Chondrocyte (in vitro differentiated cells): ENCODE measurements around the gene SDK2. TPM values are rescaled to one million over a fixed set of nuclear protein-coding genes. Genes with fewer than 3 reads are reported as not detected.

ENCODE experiments used
- DNase-seq: peaks from one replicate; pipeline ENCODE4 v3.0.0; 2021; ENCODE audit warnings: mixed read lengths, low spot score
- H3K27ac Mint-ChIP-seq: one replicate; pipeline ENCODE4 v1.8.0; 2021; ENCODE audit warnings: mild to moderate bottlenecking, moderate library complexity, mixed read lengths; ENCODE audit not compliant: unreplicated experiment
- H3K27me3 Mint-ChIP-seq: 2 replicates; pipeline ENCODE4 v1.8.0; 2021; ENCODE audit warnings: low read depth, mixed read lengths
- H3K36me3 Mint-ChIP-seq: 2 replicates; pipeline ENCODE4 v1.8.0; 2021; ENCODE audit warnings: low read depth, mixed read lengths
- H3K4me1 Mint-ChIP-seq: 2 replicates; pipeline ENCODE4 v1.8.0; 2021; ENCODE audit warnings: low read depth, mild to moderate bottlenecking, mixed read lengths
- H3K4me3 Mint-ChIP-seq: one replicate; pipeline ENCODE4 v1.8.0; 2021; ENCODE audit warnings: mild to moderate bottlenecking, moderate library complexity, mixed read lengths; ENCODE audit not compliant: unreplicated experiment
- H3K9me3 Mint-ChIP-seq: 2 replicates; pipeline ENCODE4 v1.8.0; 2021; ENCODE audit warnings: low read depth, mixed read lengths
- total RNA-seq: library from RNA; stranded (reverse); gene quantifications from 3 replicates; pipeline ENCODE4 v1.2.1, GENCODE V29; 2021
- TF ChIP-seq, protein P1 (sequence below): fragments of 200-600 bp; sonication (generic); IDR thresholded peaks from 2 replicates; pipeline ENCODE4 v1.5.0; 2021; ENCODE audit warnings: antibody characterized with exemption, mild to moderate bottlenecking, moderate library complexity

Gene SDK2
- total RNA-seq, 1 donor from 2014 or later: 15.8 TPM

DNA sequence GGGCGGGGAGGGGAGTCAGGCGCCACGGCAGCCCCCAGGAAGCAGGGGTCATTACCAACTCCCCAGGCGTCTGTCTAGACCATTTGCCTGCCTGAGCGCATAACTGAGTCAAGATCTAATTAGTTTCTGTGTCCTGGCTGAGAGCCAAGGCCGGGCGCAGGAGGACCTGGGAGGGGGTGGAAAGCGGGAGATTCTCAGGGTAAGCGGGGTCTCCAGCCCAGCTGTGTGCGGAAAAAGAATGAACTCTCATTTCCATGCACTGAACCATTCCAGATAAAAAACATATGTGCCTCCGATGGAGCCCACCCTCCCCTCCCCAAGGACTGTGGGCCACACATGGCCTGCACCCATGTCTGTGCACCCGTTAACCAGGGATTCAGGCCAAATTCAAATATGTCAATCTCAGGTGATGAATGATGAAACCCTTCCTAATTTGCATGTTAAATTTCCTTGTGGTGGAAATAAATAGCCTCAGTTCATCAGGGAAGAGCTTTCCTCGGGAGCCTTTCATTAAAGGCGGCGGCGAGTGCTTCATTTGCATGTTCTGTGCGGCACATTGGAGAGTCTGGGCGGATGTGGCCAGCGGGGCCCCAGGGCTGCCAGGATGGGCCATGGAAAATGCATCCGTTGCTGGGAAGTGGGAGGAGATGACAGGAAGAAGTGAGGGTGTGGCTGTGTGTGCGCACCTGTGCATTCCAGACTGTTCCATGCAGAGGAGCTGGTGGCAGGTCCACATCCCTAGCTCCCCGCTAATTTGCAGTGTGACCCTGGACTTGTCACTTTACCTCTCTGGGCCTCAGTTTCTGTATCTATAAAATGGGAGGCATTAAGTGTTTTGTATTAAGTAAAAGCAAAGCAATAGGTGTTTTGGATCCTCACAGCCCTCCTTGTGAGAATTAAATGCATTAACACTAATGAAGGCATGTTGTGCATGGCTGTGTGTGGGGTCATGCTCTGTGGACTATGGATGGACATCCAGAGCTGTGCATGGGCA lies 151.1 kb downstream of the SDK2 start:
- Mint-ChIP-seq H3K4me3 (no peak overlapping the region), H3K4me1 (peaks cover 15% of the 10 kb centered on the region), H3K9me3 (no peaks in the 10 kb centered on the region), H3K27me3 (peaks cover 3% of the 10 kb centered on the region), H3K36me3 (peaks cover 3% of the 10 kb centered on the region), H3K27ac (no peak overlapping the region)
- TF ChIP-seq, protein P1, sequence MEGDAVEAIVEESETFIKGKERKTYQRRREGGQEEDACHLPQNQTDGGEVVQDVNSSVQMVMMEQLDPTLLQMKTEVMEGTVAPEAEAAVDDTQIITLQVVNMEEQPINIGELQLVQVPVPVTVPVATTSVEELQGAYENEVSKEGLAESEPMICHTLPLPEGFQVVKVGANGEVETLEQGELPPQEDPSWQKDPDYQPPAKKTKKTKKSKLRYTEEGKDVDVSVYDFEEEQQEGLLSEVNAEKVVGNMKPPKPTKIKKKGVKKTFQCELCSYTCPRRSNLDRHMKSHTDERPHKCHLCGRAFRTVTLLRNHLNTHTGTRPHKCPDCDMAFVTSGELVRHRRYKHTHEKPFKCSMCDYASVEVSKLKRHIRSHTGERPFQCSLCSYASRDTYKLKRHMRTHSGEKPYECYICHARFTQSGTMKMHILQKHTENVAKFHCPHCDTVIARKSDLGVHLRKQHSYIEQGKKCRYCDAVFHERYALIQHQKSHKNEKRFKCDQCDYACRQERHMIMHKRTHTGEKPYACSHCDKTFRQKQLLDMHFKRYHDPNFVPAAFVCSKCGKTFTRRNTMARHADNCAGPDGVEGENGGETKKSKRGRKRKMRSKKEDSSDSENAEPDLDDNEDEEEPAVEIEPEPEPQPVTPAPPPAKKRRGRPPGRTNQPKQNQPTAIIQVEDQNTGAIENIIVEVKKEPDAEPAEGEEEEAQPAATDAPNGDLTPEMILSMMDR: no peak
- no peak for DNase-seq

DNA sequence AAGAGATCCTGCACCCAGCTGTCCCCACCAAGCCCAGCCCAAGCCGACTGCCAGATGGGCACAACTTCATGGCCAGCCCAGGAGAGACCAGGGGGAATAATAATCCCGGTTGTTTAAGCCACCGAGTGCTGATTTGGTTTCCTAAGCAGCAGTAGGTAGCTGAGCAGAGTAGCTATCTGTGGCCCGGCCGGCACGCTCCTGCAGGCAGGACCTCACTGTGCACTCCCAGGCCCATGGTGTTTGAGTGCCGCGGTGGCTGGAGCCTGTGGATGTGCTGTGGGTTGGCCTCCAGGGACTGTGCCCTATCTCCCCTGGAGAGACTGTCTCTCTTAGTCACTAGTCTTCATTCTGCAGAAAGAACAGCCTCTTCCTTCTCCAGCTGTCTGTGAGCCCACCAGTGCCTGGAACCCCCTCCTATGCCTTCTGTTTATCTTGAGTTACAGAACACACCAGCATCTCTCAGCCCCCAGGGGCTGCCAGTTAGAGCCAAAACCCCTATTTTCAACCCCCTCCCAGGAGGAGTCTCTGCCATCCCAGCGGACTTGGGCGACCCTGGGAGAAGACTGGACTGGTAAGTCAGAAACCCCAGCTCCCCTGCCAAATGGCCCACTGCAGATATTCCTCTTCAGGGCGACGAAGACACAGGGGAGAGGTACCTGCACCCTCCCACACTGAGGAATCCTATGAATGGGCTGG lies 152.0 kb downstream of the SDK2 start:
- H3K4me3 Mint-ChIP-seq: no peak overlapping the region
- H3K27me3 Mint-ChIP-seq: no peaks in the 10 kb centered on the region
- no peak overlapping the region for H3K27ac Mint-ChIP-seq
- DNase-seq: peak; percentile 71
- H3K36me3 Mint-ChIP-seq: no peaks in the 10 kb centered on the region
- H3K9me3 Mint-ChIP-seq: no peaks in the 10 kb centered on the region
- TF ChIP-seq, protein P1: no peak
- peaks cover 15% of the 10 kb centered on the region for H3K4me1 Mint-ChIP-seq

DNA sequence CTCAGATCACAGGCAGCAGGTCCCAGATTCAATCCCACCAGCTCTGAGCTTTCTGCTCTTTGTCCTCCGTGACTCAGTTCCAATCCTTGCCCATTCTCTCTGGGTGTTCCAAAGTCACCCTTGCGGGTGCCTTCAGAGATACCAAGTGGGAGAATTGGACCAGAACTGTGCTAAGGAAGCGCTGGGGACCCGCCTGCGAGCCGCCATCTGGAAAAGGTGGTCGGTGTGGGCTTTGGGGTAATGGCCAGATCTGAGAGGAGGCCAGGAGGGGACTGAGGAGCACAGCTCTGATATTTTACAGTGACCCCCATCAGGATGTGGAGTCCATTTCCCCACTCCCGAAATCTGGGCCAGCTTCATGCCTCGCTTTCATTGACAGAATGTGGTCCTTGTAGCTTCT lies 152.6 kb downstream of the SDK2 start:
- Mint-ChIP-seq H3K4me3 (no peak overlapping the region), H3K4me1 (peaks cover 15% of the 10 kb centered on the region), H3K27ac (no peak overlapping the region), H3K36me3 (no peaks in the 10 kb centered on the region), H3K27me3 (no peaks in the 10 kb centered on the region), H3K9me3 (no peaks in the 10 kb centered on the region)
- DNase-seq: no peak
- TF ChIP-seq, protein P1: no peak

DNA sequence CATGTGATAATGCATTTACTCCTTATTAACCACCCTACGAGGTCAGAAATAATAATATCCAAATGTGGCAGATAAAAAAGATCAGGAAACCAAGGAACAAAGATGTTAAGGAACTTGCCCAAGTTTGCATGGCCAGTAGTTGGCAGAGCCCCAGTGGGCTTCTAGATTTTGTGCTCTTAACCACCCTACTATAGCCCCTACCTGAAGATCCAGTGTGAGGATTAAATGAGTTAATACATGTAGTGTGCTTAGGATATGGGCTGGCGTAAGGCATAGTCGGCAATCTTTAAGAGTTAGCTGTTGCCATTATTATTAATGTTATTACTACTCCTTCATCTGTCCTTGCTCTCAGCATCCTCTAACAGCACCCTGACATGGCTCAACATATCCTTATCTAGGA lies 153.4 kb downstream of the SDK2 start:
- Mint-ChIP-seq H3K9me3 (peaks cover 2% of the 10 kb centered on the region), H3K27ac (no peak overlapping the region), H3K4me3 (no peak overlapping the region), H3K4me1 (peaks cover 15% of the 10 kb centered on the region), H3K27me3 (no peaks in the 10 kb centered on the region), H3K36me3 (peaks cover 3% of the 10 kb centered on the region)
- TF ChIP-seq, protein P1: no peak
- DNase-seq: no peak

DNA sequence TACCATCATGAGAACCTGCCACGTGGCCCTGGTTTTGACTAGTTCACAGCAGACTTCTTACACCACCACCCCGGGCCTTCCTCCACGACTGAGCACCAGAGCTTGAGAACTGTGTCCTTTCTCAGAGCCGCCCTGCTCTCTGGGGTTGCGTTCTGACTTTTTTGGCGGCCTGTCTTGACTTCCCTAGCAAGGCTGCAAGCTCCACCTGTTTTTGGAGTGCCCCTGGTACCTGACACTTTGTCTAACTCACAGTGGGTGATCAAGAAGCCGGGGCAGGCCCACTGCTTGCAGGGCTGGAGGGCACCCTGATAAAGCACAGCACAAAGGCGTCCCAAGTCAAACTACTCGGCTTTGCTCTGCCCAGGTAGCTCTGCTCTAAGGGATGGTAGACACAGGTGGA lies 154.3 kb downstream of the SDK2 start:
- Mint-ChIP-seq H3K9me3 (peaks cover 9% of the 10 kb centered on the region), H3K27me3 (no peaks in the 10 kb centered on the region), H3K36me3 (peaks cover 6% of the 10 kb centered on the region), H3K4me3 (no peak overlapping the region), H3K4me1 (peaks cover 15% of the 10 kb centered on the region), H3K27ac (no peak overlapping the region)
- TF ChIP-seq, protein P1: no peak
- DNase-seq: no peak
